Smooth muscle cell (in vitro differentiated cells): Measurements from ENCODE around the gene FBXO15. TPM values are rescaled to one million over a fixed set of nuclear protein-coding genes. Genes with fewer than 3 reads are reported as not detected.

Experiments
- DNase-seq: peaks from one replicate; lab custom pipeline; 2025; ENCODE audit not compliant: unreplicated experiment; lab: John Stamatoyannopoulos, UW
- H2AFZ ChIP-seq: fragments of 200-600 bp; sonication (generic); 2 replicates; pipeline ENCODE4 v1.6.0; 2016; ENCODE audit warnings: antibody characterized with exemption, low read depth, mild to moderate bottlenecking
- H3F3A ChIP-seq: fragments of 200-600 bp; sonication (generic); 2 replicates; pipeline ENCODE4 v1.6.0; 2017; ENCODE audit warnings: antibody characterized with exemption, low read depth
- H3K27ac ChIP-seq: fragments of 200-600 bp; sonication (generic); 2 replicates; pipeline ENCODE4 v1.5.1; 2016; ENCODE audit warnings: low read depth, mild to moderate bottlenecking
- H3K27me3 ChIP-seq: fragments of 200-600 bp; sonication (generic); 2 replicates; pipeline ENCODE4 v1.6.1; 2016; ENCODE audit warnings: low read depth, mild to moderate bottlenecking
- H3K36me3 ChIP-seq: fragments of 200-600 bp; sonication (generic); 2 replicates; pipeline ENCODE4 v1.5.1; 2016; ENCODE audit warnings: low read depth
- H3K4me1 ChIP-seq: fragments of 200-600 bp; sonication (generic); 2 replicates; pipeline ENCODE4 v1.5.1; 2016; ENCODE audit warnings: low read depth
- H3K4me2 ChIP-seq: fragments of 200-600 bp; sonication (generic); 2 replicates; pipeline ENCODE4 v1.6.0; 2016; ENCODE audit warnings: mild to moderate bottlenecking
- H3K4me3 ChIP-seq: fragments of 200-600 bp; sonication (generic); 2 replicates; pipeline ENCODE4 v1.5.1; 2016; ENCODE audit warnings: mild to moderate bottlenecking
- H3K79me2 ChIP-seq: fragments of 200-600 bp; sonication (generic); 2 replicates; pipeline ENCODE4 v1.6.0; 2016; ENCODE audit warnings: low read depth, mild to moderate bottlenecking
- H3K9ac ChIP-seq: fragments of 200-600 bp; sonication (generic); 2 replicates; pipeline ENCODE4 v1.6.0; 2016; ENCODE audit warnings: low read depth
- H3K9me3 ChIP-seq: fragments of 200-600 bp; sonication (generic); replicated peaks from 2 replicates; pipeline ENCODE4 v1.5.1; 2016; ENCODE audit warnings: low read depth
- H4K20me1 ChIP-seq: fragments of 200-600 bp; sonication (generic); 2 replicates; pipeline ENCODE4 v1.6.0; 2016; ENCODE audit warnings: low read depth
- WGBS: methylation state at CpG from one replicate; pipeline ENCODE4 v1.1.7; 2016; ENCODE audit warnings: low lambda C conversion rate; 5-methylcytosine and 5-hydroxymethylcytosine counted together
- polyA plus RNA-seq: library from polyadenylated mRNA; unstranded; fragments of >200 nt; fragmentation: Nextera tagmentation; extraction: Ambion mirVana; gene quantifications from 2 replicates; pipeline ENCODE4 v1.2.1, GENCODE V29; 2016
- total RNA-seq: library from RNA; depleted of rRNA; stranded (reverse); fragments of >200 nt; gene quantifications from 2 replicates; pipeline ENCODE4 v1.2.3, GENCODE V29; 2014
- TF ChIP-seq, protein P1 (sequence below): fragments of 200-600 bp; sonication (generic); IDR thresholded peaks from 2 replicates; pipeline ENCODE4 v1.5.1; 2017; ENCODE audit warnings: borderline replicate concordance, mild to moderate bottlenecking, antibody characterized with exemption; ENCODE audit not compliant: insufficient read depth, poor library complexity, severe bottlenecking

Gene FBXO15
- total and polyA plus RNA-seq, 2 experiments from 2014 or later, result 2.2 to 7.8 TPM

DNA sequence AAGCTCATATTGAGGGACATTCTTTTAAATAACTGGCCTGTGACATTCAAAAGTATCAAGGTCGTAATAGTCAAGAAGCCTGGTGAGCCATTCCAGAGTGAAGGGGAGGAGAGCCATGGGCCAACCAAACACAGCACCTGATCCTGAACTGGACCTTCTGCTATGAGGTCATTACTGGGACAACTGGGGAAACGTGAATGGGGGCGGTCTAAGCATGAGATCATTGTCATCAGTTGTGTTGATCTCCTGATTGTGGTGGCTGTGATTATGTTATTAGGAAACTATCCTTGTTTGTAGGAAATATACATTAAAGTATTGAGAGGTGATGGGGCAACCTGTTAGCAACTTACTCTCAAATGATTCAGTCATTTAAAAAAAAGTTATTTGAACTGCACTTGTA, 79.3 kb downstream of the FBXO15 start:
- no peak overlapping the region for H2AFZ ChIP-seq
- H3K4me2 ChIP-seq, result no peak overlapping the region
- 92% methylated on average over 3 of the region's 3 CpGs for WGBS
- peaks cover 19% of the 10 kb centered on the region for H3K27me3 ChIP-seq
- H4K20me1 ChIP-seq, result no peaks in the 10 kb centered on the region
- no peak overlapping the region for H3K4me3 ChIP-seq
- DNase-seq, result no peak
- no peaks in the 10 kb centered on the region for H3K9me3 ChIP-seq
- no peaks in the 10 kb centered on the region for H3K4me1 ChIP-seq
- H3K9ac ChIP-seq, result no peak overlapping the region
- TF ChIP-seq, protein P1, sequence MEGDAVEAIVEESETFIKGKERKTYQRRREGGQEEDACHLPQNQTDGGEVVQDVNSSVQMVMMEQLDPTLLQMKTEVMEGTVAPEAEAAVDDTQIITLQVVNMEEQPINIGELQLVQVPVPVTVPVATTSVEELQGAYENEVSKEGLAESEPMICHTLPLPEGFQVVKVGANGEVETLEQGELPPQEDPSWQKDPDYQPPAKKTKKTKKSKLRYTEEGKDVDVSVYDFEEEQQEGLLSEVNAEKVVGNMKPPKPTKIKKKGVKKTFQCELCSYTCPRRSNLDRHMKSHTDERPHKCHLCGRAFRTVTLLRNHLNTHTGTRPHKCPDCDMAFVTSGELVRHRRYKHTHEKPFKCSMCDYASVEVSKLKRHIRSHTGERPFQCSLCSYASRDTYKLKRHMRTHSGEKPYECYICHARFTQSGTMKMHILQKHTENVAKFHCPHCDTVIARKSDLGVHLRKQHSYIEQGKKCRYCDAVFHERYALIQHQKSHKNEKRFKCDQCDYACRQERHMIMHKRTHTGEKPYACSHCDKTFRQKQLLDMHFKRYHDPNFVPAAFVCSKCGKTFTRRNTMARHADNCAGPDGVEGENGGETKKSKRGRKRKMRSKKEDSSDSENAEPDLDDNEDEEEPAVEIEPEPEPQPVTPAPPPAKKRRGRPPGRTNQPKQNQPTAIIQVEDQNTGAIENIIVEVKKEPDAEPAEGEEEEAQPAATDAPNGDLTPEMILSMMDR, result no peak
- H3F3A ChIP-seq, result no peaks in the 10 kb centered on the region
- no peak overlapping the region for H3K27ac ChIP-seq
- no peaks in the 10 kb centered on the region for H3K36me3 ChIP-seq
- no peaks in the 10 kb centered on the region for H3K79me2 ChIP-seq

DNA sequence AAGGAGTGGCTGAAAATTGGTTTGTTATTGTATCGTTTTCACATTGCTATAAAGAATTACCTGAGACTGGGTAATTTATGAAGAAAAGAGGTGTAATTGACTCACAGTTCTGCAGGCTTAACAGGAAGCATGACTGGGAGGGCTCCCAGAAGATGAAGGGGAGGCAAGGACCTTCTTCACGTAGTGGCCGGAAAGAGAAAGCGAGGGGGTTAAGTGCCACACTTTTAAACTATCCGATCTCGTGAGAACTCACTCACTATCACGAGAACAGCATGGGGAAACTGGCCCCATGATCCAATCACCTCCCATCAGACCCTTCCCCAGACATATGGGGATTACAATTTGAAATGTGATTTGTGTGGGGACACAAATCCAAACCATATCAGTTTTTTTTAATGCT, 81.6 kb downstream of the FBXO15 start:
- H3K9ac ChIP-seq, result no peak overlapping the region
- H3K9me3 ChIP-seq, result no peaks in the 10 kb centered on the region
- no peaks in the 10 kb centered on the region for H3K4me1 ChIP-seq
- peaks cover 22% of the 10 kb centered on the region for H3K27me3 ChIP-seq
- H3K79me2 ChIP-seq, result no peaks in the 10 kb centered on the region
- no peak overlapping the region for H3K4me2 ChIP-seq
- TF ChIP-seq, protein P1, result no peak
- H3K27ac ChIP-seq, result no peak overlapping the region
- no peak overlapping the region for H2AFZ ChIP-seq
- H3F3A ChIP-seq, result no peaks in the 10 kb centered on the region
- H3K36me3 ChIP-seq, result no peaks in the 10 kb centered on the region
- H4K20me1 ChIP-seq, result no peaks in the 10 kb centered on the region
- WGBS, result 86% methylated on average over 7 of the region's 7 CpGs
- no peak overlapping the region for H3K4me3 ChIP-seq
- DNase-seq, result no peak

DNA sequence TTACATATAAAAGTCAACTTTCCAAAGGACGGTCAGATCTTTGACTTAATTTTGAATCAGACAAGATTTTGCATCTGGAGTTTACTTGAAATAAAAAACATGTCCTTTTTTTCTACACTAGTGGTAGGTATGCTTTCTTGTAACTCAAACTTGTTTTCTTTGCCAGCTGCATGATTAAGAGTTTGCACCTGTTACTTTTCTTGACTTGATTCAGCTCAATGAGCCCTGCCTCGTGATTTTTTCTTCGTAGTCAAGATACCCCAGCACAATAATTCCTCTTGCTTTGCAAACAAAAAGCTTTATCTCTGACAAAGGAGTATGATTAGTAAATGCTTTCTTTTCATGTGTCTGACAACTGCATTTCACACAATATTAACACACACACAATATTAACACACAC, 82.3 kb downstream of the FBXO15 start:
- Histone ChIP-seq H3K9me3 (no peaks in the 10 kb centered on the region), H4K20me1 (no peaks in the 10 kb centered on the region), H3K9ac (no peak overlapping the region), H3K27ac (no peak overlapping the region), H3K36me3 (no peaks in the 10 kb centered on the region), H3K4me3 (no peak overlapping the region), H3K79me2 (no peaks in the 10 kb centered on the region), H3F3A (no peaks in the 10 kb centered on the region), H2AFZ (no peak overlapping the region), H3K4me2 (no peak overlapping the region), H3K4me1 (no peaks in the 10 kb centered on the region), H3K27me3 (peaks cover 15% of the 10 kb centered on the region)
- TF ChIP-seq, protein P1, result no peak
- 93% methylated on average over 3 of the region's 3 CpGs for WGBS
- no peak for DNase-seq

DNA sequence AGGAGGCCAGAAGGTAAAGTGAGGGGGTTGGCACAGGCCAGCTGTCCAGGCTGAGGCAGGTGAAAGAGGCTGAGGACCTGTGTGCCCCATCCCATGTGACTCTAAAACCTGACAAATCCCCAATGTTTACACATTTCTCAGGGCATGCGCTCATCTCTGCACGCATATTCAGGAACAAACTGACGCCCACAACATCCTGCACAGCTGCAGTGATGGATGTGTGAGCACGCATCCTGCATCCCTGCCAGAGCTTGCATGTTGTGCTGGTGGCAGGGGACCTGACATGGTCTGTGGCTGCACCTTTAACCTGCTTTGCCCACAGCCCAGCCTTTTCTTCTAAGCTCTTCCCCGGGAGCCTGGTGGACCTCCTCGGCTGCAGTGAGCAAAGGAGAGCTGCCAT, 83.1 kb downstream of the FBXO15 start:
- Histone ChIP-seq H3K4me3 (no peak overlapping the region), H2AFZ (no peak overlapping the region), H4K20me1 (no peaks in the 10 kb centered on the region), H3K79me2 (no peaks in the 10 kb centered on the region), H3K27me3 (peaks cover 15% of the 10 kb centered on the region), H3K4me1 (no peaks in the 10 kb centered on the region), H3K9me3 (no peaks in the 10 kb centered on the region), H3K4me2 (no peak overlapping the region), H3F3A (no peaks in the 10 kb centered on the region), H3K36me3 (no peaks in the 10 kb centered on the region), H3K27ac (no peak overlapping the region), H3K9ac (no peak overlapping the region)
- TF ChIP-seq, protein P1, result no peak
- WGBS, result 74% methylated on average over 6 of the region's 6 CpGs
- no peak for DNase-seq
